K562 (cell line): ENCODE measurements around the gene ANP32B. TPM values are rescaled to one million over a fixed set of nuclear protein-coding genes. Genes with fewer than 3 reads are reported as not detected.

ENCODE experiments used
- ATF1 ChIP-seq, 2 experiments: fragments of 450-650 bp in 1 of 2; IDR thresholded peaks; 2 replicates each; pipeline ENCODE4 v1.6.1; 2016; ENCODE audit warnings: missing compliant biosample characterization in 1 of 2, missing genetic modification characterization in 1 of 2
- DLX4 ChIP-seq: fragments of 250-450 bp; sonication (Bioruptor Pico); IDR thresholded peaks from 2 replicates; pipeline ENCODE4 v1.6.1; 2021; ENCODE audit warnings: mild to moderate bottlenecking
- MYC ChIP-seq, 2 experiments: fragments of 250-450 bp in 1 of 2; sonication (Bioruptor Pico) in 1 of 2; IDR thresholded peaks; 2 replicates each; pipeline versions ENCODE4 v1.5.1 to v1.6.1; 2012 to 2021; ENCODE audit warnings: low read depth in 2 of 2, borderline replicate concordance in 1 of 2, improper control_type of control experiment in 1 of 2, low read length in 1 of 2, mild to moderate bottlenecking in 1 of 2, moderate library complexity in 1 of 2
- NFRKB ChIP-seq: fragments of 450-650 bp; IDR thresholded peaks from 2 replicates; pipeline ENCODE4 v1.6.1; 2016; ENCODE audit warnings: low read depth
- POLR2G ChIP-seq: fragments of 200-400 bp; formaldehyde crosslinking; IDR thresholded peaks from 2 replicates; pipeline ENCODE4 v1.6.1; 2017; ENCODE audit warnings: low read depth, mild to moderate bottlenecking, antibody characterized with exemption, low read length, moderate library complexity
- PTRF ChIP-seq: fragments of 450-650 bp; IDR thresholded peaks from 2 replicates; pipeline ENCODE4 v1.6.1; 2016; ENCODE audit warnings: mild to moderate bottlenecking, missing genetic modification characterization, missing compliant biosample characterization
- RBM14 ChIP-seq: fragments of 200-400 bp; formaldehyde crosslinking; IDR thresholded peaks from 2 replicates; pipeline ENCODE4 v1.6.1; 2018; ENCODE audit warnings: low read depth, mild to moderate bottlenecking, low read length, moderate library complexity, borderline replicate concordance; ENCODE audit not compliant: insufficient read depth
- THRB ChIP-seq: fragments of 450-650 bp; formaldehyde crosslinking; conservative IDR thresholded peaks from 2 replicates; pipeline ENCODE4 v1.4.0; 2022; ENCODE audit warnings: mild to moderate bottlenecking, missing genetic modification characterization
- ZFP30 ChIP-seq: fragments of 250-450 bp; sonication (Bioruptor Pico); IDR thresholded peaks from 2 replicates; pipeline ENCODE4 v1.8.0; 2022; ENCODE audit warnings: moderate library complexity, mild to moderate bottlenecking, inconsistent platforms, borderline replicate concordance
- ZNF282 ChIP-seq: sonication (generic); formaldehyde crosslinking; IDR thresholded peaks from 2 replicates; pipeline ENCODE4 v1.8.1; 2023; ENCODE audit warnings: missing genetic modification reagents
- polyA plus RNA-seq, 8 experiments: library from polyadenylated mRNA; depleted of rRNA in 4 of 8; stranded (reverse) in 5 of 8; unstranded in 3 of 8; fragments of >200 nt; fragmentation: Nextera tagmentation in 2 of 8; fragmentation: Illumina TruSeq in 1 of 8; extraction: Ambion mirVana in 2 of 8; extraction: Trizol in 1 of 8; gene quantifications; 2 replicates each; pipeline versions ENCODE4 v1.2.1 to v1.2.3, GENCODE V29; 2011 to 2014; ENCODE audit warnings: inconsistent platforms in 1 of 8, missing spikeins in 1 of 8
- total RNA-seq, 7 experiments: library from RNA; depleted of rRNA in 6 of 7; stranded (reverse); fragments of >200 nt in 6 of 7; fragmentation: Illumina TruSeq in 2 of 7; extraction: Trizol in 2 of 7; gene quantifications; 2 replicates each; pipeline versions ENCODE4 v1.2.1 to v1.2.3, GENCODE V29; 2011 to 2021; ENCODE audit warnings: low replicate concordance in 1 of 7
- TF ChIP-seq, protein P1 (sequence below): fragments of 250-450 bp; sonication (Bioruptor Pico); IDR thresholded peaks from 2 replicates; pipeline ENCODE4 v1.8.0; 2021; ENCODE audit warnings: moderate library complexity, mild to moderate bottlenecking, inconsistent platforms
- TF ChIP-seq, protein P2 (sequence below): sonication (generic); formaldehyde crosslinking; IDR thresholded peaks from 2 replicates; pipeline ENCODE4 v1.8.0; 2022; ENCODE audit warnings: mild to moderate bottlenecking, missing genetic modification reagents
- TF ChIP-seq, protein P3 (sequence below), 2 experiments: fragments of 450-650 bp; conservative IDR thresholded peaks; 2 replicates each; pipeline ENCODE4 v1.6.1; 2017; ENCODE audit warnings: mild to moderate bottlenecking in 2 of 2, moderate library complexity in 2 of 2
- TF ChIP-seq, protein P4 (sequence below): fragments of 450-650 bp; IDR thresholded peaks from 2 replicates; pipeline ENCODE4 v1.6.1; 2016; ENCODE audit warnings: missing biosample characterization, missing genetic modification characterization

ANP32B gene
- total and polyA plus RNA-seq, 9 of the 15 experiments (the other 6 are each of a cell fraction or from before 2014, with no cell fraction given), result 68.9 to 815 (median 141) TPM

DNA sequence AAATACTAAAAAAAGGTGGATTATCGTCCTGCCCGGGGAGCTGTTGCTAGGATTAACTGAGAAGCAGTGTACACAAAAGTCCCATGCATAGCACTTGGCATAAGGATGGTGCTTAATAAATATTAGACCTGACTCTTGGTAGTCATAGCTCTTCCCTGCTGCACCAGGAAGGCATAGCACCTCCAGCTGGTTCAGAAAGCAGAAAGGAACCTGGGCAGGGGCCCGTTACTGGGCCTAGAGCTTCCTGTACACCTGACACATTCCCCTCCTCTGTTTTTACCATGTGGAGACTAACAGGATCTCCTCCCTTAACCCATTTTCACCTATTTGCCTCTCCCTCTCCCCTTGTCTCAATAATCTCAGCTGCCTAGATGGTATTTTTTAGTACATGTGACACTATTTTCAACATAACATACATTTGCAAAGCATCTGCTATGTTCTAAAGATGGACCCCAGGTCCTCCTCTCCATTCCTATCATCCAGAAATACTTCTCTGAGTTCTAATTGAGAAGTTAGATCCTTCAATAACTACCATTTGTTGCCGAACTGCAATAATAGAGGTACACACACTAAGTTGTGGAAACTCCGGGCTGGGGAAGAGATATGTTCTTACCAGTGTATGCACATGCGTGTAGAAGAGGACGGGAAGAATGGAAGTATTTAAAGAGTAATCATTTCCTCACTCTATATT, 3.2 kb upstream of the ANP32B start (continued):
- TF ChIP-seq, protein P1, sequence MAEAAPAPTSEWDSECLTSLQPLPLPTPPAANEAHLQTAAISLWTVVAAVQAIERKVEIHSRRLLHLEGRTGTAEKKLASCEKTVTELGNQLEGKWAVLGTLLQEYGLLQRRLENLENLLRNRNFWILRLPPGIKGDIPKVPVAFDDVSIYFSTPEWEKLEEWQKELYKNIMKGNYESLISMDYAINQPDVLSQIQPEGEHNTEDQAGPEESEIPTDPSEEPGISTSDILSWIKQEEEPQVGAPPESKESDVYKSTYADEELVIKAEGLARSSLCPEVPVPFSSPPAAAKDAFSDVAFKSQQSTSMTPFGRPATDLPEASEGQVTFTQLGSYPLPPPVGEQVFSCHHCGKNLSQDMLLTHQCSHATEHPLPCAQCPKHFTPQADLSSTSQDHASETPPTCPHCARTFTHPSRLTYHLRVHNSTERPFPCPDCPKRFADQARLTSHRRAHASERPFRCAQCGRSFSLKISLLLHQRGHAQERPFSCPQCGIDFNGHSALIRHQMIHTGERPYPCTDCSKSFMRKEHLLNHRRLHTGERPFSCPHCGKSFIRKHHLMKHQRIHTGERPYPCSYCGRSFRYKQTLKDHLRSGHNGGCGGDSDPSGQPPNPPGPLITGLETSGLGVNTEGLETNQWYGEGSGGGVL, result no peak
- TF ChIP-seq NFRKB, result 0 out of 2 replicates have a peak, but pooled peaks have one; percentile 52
- TF ChIP-seq, protein P2, sequence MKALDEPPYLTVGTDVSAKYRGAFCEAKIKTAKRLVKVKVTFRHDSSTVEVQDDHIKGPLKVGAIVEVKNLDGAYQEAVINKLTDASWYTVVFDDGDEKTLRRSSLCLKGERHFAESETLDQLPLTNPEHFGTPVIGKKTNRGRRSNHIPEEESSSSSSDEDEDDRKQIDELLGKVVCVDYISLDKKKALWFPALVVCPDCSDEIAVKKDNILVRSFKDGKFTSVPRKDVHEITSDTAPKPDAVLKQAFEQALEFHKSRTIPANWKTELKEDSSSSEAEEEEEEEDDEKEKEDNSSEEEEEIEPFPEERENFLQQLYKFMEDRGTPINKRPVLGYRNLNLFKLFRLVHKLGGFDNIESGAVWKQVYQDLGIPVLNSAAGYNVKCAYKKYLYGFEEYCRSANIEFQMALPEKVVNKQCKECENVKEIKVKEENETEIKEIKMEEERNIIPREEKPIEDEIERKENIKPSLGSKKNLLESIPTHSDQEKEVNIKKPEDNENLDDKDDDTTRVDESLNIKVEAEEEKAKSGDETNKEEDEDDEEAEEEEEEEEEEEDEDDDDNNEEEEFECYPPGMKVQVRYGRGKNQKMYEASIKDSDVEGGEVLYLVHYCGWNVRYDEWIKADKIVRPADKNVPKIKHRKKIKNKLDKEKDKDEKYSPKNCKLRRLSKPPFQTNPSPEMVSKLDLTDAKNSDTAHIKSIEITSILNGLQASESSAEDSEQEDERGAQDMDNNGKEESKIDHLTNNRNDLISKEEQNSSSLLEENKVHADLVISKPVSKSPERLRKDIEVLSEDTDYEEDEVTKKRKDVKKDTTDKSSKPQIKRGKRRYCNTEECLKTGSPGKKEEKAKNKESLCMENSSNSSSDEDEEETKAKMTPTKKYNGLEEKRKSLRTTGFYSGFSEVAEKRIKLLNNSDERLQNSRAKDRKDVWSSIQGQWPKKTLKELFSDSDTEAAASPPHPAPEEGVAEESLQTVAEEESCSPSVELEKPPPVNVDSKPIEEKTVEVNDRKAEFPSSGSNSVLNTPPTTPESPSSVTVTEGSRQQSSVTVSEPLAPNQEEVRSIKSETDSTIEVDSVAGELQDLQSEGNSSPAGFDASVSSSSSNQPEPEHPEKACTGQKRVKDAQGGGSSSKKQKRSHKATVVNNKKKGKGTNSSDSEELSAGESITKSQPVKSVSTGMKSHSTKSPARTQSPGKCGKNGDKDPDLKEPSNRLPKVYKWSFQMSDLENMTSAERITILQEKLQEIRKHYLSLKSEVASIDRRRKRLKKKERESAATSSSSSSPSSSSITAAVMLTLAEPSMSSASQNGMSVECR (CRISPR knock-in tag), result no peak
- TF ChIP-seq ZFP30 (CRISPR knock-in tag), result 0 out of 2 replicates have a peak, but pooled peaks have one; percentile 43
- TF ChIP-seq ZNF282, result no peak
- TF ChIP-seq, protein P3, sequence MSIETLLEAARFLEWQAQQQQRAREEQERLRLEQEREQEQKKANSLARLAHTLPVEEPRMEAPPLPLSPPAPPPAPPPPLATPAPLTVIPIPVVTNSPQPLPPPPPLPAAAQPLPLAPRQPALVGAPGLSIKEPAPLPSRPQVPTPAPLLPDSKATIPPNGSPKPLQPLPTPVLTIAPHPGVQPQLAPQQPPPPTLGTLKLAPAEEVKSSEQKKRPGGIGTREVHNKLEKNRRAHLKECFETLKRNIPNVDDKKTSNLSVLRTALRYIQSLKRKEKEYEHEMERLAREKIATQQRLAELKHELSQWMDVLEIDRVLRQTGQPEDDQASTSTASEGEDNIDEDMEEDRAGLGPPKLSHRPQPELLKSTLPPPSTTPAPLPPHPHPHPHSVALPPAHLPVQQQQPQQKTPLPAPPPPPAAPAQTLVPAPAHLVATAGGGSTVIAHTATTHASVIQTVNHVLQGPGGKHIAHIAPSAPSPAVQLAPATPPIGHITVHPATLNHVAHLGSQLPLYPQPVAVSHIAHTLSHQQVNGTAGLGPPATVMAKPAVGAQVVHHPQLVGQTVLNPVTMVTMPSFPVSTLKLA (conservative IDR thresholded peaks at IDR 0.05), result 0 out of 4 replicates have a peak, but pooled peaks of 1 of the 2 experiments have one; percentile 13
- no peak for TF ChIP-seq DLX4 (CRISPR knock-in tag)
- TF ChIP-seq POLR2G, result no peak
- no peak for TF ChIP-seq RBM14
- no peak; the same call in 1 of the 2 replicates for TF ChIP-seq MYC (IDR thresholded peaks at IDR 0.05; ENCODE audit: low read depth, low read length)
- TF ChIP-seq MYC (CRISPR knock-in tag; IDR thresholded peaks at IDR 0.05; ENCODE audit: borderline replicate concordance, low read depth), result no peak
- no peak for TF ChIP-seq ATF1 (CRISPR knock-in tag; IDR thresholded peaks at IDR 0.05)
- TF ChIP-seq ATF1 (tag; IDR thresholded peaks at IDR 0.05), result 0 out of 2 replicates have a peak, but pooled peaks have one; percentile 1
- TF ChIP-seq PTRF (tag), result 0 out of 2 replicates have a peak, but pooled peaks have one; percentile 42
- TF ChIP-seq, protein P4, sequence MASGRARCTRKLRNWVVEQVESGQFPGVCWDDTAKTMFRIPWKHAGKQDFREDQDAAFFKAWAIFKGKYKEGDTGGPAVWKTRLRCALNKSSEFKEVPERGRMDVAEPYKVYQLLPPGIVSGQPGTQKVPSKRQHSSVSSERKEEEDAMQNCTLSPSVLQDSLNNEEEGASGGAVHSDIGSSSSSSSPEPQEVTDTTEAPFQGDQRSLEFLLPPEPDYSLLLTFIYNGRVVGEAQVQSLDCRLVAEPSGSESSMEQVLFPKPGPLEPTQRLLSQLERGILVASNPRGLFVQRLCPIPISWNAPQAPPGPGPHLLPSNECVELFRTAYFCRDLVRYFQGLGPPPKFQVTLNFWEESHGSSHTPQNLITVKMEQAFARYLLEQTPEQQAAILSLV (tag), result no peak
- 0 out of 2 replicates have a peak, but pooled peaks have one; percentile 39 for TF ChIP-seq THRB (CRISPR knock-in tag)
